GM21717 (cell line): ENCODE data around the gene TCF25.
A peak's percentile ranks its signal among the peaks of the same experiment; 100 is the strongest.
"Not testable (repeated sequence)": the region's sequence is repeated elsewhere in the genome, so short reads cannot be mapped to it uniquely, and the experiment has no call there.

Experiments
- ATAC-seq: cut with Tn5 transposase; IDR thresholded peaks from one replicate; pipeline ENCODE4 v1.9.1; 2021; ENCODE audit warnings: mild to moderate bottlenecking, moderate library complexity; ENCODE audit not compliant: unreplicated experiment

The TCF25 gene

DNA sequence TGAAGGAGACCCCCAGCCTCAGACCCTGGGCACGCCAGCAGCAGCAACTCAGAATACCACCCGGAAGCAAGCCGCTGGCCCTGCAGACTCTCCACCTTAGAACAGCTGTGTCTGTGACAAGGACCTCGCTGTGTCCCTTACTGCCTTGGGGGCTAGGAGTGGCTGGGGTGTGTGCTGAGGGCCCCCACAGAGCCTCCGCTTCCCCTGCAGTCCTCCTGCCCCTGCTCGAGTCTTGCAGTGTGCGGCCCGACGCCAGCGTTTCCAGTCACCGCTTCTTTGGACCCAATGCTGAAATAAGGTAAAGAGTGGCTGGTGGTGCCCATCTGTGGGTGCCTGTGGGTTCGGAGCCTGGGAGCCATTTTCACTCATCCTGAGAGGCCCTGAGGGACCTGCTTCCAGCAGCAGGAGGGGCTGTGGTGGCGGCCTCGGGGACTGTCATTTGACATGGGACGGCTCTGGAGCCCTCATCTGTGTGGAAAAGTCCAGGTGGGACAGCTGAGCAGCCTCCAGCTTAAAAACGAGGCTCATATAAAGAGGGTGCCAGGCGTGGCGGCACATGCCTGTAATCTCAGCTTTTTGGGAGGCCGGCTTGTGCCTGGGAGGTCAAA lies 30.6 kb downstream of the TCF25 start:
- no peak for ATAC-seq

DNA sequence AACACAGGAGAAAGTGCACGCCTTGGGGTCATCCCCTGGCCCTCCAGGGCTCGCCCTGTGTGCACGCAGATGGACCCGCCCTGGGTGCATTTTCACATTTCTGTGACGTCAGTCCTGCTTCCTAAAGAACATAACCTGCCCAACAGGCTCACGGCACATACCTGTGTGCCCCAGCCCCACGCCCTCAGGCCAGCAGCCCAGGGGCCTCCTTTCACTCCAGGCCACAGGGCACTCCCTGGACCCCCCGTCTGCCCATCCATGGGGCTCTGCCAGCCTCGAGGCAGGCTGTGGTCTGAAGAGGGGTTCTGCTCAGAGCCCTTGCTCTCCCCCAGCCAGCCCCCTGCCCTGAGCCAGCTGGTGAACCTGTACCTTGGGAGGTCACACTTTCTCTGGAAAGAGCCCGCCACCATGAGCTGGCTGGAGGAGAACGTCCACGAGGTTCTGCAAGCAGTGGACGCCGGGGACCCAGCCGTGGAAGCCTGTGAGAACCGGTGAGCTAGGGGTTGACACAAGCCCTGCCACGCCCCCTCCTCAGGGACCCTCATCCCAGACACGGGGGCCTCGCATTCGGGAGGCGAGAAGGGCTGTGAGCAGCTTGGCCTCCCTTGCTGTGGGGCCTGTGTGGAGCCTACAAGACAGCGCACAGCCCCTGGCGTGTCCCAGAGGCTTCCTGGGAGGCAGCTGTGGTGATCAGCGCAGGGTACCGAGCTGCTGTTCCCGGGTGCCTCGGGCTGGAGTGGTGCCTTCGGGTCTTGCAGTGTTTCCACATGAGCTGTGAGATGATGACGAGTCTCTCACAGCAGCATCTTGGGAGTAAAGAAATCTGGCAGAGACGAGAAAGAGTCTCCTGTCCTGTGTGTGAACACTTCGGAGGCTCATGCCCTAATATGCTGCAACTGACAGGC lies 31.5 kb downstream of the TCF25 start:
- ATAC-seq: no peak

DNA sequence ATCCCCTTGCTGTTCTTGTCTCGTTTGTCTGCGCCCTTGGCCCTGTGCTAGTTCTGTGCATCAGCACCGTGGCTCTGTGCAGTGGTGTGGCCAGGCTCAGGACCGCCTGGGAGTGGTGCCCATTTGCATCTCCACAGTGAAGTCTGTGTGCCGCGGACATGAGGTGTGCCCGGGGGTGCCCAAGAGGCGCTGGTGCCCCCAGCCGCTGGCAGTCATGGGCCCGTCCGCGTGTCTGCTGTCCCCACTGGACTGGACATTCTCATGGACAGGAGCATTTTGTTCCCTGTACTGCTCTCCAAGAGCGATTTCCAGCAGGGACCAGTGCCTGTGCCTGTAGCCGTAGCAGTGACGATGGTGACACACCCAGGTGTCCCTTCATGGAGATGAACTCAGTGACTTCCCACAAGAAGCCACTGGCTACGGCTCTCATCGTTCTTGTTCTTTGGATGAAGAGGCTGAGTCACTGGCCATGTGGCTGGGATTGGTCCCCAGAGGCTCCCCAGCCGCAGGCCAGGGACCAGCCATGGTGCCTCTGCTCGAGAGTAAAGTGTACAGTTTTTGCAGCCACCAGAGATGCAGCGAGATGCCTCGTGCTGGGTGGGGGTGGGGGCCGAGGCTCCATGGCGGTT lies 32.2 kb downstream of the TCF25 start:
- ATAC-seq: no peak

DNA sequence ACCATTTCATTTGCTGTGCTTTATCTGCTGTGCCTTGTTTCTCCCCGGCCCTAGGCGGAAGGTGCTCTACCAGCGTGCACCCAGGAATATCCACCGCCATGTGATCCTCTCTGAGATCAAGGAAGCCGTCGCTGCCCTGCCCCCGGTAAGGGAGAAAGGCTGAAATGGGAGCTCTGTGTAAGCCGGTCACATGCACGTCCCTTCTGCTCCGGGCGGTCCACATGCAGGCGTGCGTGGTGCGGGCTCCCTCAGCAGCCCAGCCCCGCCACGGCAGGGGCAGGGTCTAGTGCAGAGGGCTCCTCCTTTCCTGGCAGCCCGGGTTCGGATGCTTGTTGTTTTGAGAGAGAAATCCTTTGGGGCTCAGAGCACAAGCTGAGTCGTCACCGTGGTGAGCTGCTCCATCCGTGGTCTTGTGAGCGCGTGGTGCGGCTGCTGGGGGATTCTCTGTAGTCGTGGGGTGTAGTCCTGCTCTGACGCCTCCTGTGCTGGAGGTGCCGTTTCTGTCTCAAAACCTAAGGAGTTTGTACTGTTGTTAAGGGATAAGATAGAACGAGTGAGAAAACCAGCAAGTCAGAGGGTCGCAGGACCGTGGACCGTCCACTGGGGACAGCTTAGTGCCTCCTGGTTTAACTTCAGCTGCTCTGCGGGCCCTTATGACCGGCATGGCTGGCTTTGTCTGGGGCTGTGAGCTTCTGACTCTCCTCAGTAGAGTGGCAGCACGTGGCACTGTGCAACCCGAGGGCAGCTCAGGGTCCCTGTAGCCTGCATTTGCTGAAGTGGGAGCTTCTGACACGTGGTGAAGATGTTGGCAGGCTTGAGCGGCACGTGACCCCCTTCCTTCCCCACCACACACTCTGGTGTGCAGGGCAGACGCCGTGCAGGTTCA lies 33.0 kb downstream of the TCF25 start:
- ATAC-seq: no peak

DNA sequence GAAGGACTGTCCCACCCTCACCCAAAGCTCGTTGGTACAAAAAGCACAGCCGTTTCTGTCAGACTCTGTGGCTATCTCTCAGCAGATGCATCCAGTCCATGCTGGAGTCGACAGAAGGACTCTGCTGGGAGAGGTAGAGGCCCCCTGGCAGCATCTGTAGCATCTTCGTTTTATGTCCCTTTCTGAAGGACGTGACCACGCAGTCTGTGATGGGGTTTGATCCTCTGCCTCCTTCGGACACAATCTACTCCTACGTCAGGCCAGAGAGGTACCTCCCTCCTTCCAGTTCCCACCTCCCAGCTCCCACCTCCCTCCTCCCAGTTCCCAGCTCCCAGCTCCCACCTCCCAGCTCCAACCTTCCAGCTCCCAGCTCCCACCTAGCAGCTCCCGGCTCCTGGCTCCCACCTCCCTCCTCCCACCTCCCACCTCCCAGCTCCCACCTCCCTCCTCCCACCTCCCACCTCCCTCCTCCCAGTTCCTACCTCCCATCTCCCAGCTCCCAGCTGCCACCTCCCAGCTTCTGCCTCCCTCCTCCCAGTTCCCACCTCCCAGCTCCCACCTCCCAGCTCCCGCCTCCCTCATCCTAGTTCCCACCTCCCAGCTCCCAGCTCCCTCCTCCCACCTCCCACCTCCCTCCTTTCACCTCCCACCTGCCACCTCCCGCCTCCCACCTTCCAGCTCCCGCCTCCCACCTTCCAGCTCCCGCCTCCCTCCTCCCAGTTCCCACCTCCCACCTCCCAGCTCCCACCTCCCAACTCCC lies 33.8 kb downstream of the TCF25 start:
- no peak for ATAC-seq

DNA sequence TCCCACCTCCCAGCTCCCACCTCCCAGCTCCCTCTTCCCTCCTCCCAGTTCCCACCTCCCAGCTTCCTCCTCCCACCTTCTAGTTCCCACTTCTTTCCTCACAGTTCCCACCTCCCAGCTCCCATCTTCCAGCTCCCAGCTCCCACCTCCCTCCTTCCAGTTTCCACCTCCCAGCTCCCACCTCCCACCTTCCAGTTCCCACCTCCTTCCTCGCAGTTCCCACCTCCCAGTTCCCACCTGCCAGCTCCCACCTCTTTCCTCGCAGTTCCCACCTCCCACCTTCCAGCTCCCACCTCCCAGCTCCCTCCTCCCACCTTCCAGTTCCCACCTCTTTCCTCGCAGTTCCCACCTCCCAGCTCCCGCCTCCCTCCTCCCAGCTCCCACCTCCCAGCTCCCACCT lies 34.8 kb downstream of the TCF25 start:
- no peak for ATAC-seq

DNA sequence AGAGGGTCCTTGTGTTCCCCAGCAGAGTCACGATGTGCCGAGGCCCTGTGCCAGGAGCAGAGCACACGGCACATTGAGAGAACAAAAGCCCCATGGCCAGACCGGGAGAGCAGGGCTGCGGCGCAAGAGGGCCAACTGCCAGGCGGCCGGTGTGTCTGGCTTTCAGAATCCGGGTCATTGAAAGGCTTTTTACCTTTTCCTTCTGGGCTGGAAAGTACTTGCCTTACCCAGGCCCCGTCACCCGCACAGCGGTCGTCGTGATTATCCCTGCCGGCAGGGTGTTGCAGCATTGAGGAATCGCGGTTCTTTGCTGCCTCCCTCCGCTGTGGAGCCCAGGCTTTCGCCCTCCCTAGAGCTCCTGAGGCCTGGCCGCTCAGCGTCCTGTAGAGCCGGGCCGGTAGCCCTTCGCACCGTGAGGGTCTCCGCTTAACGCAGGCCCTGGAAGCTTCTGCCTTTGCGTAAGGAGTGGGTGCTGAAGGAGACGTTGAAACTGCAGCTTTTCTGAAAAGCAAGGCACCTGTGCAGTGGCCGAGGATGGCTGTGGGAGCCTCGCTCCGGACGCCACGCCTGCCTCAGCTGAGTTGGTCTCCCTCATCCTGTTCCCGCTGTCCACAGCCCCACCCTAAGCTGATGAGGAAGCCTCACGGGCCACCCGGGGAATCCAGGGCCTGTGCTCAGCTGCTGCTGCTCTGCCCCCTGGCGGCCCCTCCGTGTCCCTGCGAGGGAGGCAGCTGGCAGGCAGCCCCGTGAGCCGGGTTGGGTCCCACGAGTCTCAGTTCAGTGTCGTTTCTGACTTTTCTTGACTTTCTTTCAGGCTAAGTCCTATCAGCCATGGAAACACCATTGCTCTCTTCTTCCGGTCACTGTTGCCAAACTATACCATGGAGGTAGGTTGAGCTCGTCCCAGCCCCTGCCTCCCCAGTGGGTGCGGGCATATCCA lies 36.7 kb downstream of the TCF25 start:
- no peak for ATAC-seq

DNA sequence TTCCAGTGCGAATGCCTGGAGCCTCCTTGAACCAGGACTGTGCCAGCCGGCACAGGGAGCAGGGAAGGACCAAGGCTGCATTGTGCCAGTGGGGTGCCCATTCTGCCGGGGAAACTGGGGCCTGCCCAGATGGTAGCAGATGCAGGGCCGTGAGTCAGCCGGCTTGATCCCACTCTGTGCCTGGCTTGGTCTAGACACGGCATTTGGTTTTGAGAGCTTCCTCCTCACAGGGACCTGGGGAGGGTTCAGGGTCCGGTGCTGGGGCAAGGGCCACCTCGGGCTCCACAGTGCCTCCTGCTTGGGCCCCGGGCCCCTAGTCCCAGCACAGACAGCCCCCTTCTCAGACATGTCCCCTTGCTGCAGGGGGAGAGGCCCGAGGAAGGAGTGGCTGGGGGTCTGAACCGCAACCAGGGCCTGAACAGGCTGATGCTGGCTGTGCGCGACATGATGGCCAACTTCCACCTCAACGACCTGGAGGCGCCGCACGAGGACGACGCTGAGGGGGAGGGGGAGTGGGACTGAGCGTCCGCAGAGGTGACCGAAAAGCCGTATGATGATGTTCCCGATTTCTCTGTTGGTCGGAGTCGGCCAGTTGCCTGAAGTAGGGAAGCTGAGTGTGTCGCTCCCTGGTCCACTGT lies 37.4 kb downstream of the TCF25 start:
- ATAC-seq: no peak

DNA sequence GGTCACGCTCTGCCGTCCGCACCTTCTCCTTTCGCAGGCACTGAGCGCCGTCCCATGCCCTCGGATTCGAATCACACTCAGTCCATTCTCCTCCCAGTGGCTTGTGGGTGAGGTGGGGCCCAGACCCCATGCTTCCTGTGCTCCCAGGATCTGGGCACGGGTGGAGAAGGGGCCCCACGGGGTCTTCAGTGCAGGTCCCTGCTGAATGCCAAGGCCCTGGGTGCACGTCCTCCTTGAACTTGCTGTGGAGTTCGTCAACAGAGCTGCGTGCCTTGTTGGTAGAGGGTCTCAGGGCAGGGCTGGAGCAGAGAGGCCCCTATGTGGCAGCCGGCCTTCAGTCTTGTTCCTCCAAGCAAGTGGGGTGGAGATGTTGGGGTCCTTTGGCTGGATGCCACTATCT lies 38.0 kb downstream of the TCF25 start:
- ATAC-seq: no peak

DNA sequence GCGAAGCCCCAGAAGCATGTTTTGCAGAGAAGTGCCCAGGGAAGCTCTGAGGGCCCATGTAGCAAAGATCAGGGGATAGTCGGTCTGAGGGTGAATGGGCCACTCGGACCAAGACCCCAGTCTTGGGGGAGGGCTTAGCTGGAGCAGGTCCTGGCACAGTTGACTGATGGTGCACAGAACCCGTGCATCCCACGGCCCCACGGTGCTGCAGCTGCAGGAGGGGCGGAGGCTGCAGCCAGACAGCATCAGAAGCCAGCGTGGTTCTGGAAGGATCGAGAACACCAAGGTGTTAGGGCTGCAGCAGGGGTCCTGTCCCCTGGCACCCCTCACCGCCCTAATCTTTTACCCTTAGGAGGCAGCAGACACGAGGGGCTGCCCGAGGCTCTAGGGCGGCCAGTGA lies 38.8 kb downstream of the TCF25 start:
- no peak for ATAC-seq

DNA sequence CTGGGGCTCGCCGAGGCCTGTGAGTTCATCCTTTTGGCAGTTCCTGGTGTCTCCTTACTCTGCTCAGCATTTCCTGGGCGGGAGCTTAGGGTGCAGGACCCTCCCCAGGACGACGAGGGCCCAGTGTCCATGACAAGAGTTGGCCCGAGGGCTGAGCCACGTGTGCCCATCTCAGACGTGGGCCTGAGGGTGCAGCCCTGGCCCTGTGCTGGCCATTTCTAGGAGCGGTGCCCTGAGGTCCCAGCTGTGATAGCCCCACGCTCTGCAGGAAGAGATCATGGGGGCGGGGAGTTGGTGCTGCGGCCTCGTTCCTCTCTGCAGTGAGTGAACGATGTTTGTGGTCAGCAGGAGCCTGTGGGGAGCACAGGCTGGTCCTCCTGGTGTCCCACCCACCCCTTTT lies 39.2 kb downstream of the TCF25 start:
- ATAC-seq: no peak

DNA sequence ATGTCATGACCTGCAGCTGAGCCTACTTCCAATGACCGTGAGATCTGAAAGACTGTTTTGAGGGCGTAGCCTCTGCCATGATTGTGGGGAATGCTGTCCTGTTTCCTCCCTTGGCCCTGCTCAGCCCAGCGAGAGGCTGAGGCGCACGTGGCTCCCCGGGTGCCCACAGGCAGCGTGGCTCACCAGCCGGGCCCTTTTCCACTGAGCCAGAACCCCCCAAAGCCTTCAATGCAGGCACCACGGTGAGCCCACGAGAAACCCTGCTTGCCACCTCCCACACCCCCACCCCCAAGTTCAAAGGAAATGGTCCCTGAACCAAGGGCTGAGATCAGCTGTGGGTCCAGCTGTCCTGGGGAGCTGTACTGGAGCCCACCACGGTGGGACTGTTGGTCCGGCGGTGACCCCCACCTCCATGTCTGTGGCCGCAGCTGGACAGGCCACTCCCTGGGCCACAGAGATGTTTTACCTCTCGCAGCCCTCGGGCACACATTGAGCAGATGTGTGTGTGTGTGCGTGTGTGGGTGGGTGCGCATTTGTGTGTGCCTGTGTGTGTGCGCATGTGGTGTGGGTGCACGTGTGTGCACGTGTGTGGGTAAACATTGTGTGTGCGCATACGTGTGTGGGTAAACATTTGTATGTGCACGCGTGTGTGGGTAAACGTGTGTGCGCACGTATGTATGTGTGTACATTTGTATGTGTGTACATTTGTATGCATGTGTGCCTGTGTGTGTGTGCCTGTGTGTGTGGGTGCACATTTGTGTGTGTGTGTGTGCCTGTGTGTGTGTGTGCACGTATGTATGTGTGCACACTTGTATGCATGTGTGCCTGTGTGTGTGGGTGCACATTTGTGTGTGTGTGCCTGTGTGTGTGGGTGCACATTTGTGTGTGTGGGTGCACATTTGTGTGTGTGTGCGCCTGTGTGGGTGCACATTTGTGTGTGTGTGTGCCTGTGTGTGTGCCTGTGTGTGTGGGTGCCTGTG lies 40.3 kb downstream of the TCF25 start:
- no peak for ATAC-seq

DNA sequence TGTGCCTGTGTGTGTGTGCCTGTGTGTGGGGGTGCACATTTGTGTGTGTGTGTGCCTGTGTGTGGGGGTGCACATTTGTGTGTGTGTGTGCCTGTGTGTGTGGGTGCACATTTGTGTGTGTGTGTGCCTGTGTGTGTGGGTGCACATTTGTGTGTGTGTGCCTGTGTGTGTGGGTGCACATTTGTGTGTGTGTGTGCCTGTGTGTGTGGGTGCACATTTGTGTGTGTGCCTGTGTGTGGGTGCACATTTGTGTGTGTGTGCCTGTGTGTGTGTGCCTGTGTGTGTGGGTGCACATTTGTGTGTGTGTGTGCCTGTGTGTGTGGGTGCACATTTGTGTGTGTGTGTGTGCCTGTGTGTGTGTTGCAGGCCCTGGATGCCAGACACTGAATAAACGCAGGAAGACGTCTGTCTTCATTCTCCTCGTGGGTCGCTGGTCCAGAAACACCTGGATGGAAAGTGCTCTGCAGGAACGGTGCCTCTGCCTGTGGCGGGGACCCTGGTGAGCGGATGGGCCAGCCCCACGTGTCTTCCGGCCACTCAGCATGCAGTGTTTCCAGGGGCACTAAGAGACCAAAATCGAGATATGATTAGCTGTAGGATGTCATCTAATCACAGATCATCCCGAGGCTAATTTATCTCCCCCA lies 41.4 kb downstream of the TCF25 start:
- ATAC-seq: not testable (repeated sequence)

DNA sequence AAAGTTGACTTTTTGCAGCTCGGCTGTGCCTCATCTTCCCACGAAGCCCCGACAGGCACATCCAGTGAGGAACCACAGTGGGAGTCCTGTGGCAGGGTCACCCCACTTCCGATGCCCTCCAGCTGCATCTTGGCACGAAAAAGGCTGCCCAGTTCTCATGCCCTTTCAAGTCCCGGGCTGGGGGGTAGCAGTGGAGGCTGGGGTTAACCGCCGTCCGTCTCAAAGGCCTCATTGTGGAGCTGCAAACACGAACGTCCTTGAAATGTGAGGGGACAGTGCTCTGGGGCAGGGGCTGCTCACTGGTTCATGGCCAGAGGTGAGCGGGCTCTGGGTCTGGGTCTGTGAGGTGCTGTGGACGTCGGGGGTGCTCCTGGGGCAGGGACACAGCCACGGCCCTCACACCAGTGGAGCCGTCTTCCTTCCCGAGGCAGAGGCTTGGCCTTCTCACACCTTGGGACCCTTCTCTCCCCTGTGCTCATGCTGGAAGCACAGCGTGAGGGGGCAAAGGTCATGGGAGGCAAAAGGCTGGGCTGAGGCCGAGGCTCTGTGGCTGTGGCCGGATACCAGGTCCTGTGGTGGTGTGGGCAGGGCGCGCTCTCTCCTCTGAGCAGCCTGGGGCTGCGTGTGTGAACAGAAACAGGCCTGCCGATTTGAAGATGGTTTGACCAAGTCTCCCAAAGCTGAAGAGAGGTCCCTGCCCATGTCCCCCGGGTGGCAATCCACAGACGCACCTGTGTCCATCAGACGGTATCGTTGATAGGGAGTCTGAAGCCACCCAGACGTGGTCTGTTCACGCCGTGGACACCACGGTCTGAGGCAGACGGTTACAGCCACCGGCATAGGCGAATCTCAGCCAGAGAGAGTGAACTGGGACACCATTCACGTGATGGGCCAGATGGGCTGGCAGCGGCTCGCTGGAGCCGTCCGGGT lies 42.2 kb downstream of the TCF25 start:
- ATAC-seq: no peak

DNA sequence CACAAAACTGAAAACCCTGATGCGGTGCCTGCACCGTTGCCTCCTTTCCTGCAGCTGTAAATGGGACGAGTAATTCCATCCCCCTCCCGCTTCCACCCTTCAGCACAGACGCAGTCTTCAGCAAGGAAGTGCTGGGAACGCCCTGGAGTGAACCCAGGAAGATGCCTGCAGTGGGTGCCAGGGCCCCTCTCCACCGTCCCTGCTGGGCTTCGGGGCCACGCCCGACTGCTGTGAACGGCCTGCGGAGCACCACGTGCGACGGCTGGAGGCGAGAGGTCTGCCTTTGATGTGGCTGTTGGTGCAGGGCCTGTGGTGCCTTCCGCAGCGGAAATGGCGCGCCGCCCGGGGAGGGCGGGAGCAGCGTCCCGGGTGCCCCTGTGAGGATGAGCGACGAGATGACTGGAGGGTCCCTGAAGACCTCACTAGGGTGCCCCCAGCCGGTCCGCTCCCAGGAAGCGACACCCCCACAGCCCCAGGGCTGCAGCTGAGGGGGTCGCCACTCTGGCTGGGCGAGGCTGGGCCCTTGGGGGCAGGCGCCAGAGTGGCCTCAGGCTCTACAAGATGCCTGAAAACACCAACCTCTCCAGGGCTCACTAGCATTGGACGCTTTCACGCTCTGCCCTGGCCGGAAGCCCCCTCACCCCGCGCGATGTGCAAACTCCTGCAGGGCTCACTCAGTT lies 44.5 kb downstream of the TCF25 start:
- peak; percentile 60 for ATAC-seq
